ENCODE measurements around the gene XYLT1.

XYLT1 gene

DNA sequence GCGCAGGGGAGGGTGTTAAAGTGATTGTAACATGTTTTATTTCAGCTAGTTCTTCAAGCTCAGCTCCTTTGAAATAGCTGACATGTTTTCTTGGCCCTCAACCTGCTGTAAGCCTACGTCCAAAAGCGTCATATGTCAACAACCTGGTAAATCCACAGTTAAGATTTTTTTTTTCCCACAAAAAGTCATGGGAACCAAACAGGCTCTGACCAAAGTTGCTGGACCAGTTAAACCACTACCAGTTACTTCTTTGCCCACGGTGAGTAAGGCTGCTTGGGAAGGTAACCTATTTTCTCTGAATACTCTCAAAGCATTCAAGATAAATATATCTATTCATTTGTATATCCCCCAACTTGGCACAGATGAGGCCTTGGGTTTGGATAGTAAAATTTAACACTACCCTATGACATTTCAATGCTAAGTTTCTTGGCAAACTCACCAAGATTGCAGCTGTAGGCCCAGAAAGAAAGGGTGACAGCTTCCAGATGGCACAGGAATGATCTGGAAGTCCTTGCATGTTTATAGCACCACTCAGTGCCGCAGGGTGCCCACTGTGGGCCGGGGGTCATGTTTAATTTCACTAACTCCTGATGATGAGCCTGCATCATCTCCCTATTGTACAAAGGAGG, 166.2 kb downstream of the XYLT1 start:
- DNase-seq, result no peak

DNA sequence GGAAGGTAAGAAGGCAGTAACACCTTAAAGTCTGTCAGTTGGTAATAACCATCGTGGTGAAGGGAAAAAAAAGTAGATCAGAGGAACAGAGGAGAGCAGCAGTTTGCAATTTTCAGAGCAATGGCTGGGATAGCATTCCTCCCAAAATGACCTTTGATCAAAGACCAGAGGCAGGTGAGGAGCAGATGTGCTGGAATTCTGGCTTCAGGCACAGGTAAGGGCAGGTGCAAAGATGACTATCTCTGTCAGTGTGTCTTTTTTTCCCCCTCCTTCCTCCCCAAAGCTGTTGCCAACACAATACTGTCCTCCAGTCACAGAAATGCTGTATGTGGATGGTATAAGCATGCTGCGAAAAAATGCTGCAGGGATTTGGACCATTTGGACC, 166.7 kb downstream of the XYLT1 start:
- DNase-seq, result no peak

DNA sequence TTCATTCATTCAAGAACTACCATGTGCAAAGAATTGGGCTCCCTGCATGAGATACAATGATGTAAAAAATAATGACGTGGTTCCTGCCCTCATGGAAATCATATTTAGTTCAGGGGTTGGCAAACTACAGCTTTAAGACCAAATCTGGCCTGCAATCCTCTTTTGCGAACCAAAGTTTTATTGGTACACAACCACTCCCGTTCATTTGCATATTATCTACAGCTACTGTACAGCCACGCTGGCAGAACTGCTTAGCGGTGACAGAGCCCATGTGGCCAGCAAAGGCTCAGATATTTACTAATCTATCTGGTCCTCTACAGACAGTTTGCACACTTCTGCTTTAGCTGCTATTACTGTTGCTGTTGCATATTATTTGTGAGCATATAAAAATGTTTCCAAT, 167.7 kb downstream of the XYLT1 start:
- DNase-seq, result peak; percentile 34 to 50

DNA sequence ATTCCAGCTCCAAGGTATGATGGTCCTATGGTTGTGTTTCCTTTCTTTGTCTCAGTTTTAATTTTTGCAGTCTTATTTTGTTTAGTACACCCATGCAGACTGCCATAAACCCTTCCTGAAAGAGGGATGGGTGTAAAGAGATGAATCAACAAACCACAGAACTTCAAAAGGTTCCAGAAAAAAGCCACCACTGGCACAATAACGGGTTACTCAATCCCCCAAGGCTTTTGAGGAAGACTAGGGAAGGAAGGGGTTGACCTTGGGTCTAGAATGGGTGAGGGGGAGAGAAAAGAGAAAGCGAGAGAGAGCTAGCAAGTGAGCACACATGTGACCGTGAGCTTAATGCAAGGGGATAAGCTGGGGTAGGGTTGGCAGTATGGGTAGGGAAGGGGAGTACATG, 168.1 kb downstream of the XYLT1 start:
- peak; percentile 42 to 67 for DNase-seq

DNA sequence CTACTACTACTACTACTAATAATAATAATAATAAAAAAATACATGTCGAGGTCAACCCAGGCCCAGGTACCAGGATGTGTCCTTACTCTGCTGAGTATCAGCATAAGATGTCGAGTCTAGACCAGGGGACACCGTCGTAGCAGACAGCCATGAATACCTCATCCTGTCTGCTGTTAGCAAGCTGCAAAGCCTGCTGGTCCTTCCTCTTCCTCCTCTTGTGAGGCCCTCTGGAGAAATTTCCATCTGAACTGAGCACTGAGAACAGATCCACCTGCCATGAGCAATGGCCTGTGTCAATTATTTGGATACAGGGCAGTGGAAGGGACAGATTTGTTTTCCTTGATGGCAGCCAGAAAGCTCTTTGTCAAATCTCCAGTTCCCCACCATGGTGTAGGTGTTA, 168.5 kb downstream of the XYLT1 start:
- DNase-seq, result no peak

DNA sequence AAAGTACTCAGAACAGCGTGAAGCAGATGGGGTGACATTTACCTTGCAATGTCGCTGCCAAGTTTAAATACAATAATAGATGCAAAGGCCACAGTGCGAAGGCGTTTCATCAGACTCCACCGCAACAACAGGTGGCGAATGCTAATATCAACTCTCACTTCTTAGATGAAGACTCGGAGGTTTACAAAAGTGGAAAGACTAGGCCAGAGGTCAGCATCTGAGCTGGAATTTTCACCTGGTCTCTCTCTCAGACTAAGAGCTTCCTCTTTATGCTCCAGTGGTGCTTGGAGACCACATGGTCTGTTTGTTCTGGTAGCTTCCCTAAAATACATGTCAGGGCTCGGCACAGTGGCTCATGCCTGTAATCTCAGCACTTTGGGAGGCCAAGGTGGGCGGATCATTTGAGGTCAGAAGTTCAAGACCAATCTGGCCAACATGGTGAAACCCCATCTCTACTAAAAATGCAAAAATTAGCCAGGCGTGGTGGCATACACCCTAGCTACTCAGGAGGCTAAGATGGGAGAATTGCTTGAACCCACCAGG, 169.1 kb downstream of the XYLT1 start:
- peak; percentile 46 to 72 for DNase-seq

DNA sequence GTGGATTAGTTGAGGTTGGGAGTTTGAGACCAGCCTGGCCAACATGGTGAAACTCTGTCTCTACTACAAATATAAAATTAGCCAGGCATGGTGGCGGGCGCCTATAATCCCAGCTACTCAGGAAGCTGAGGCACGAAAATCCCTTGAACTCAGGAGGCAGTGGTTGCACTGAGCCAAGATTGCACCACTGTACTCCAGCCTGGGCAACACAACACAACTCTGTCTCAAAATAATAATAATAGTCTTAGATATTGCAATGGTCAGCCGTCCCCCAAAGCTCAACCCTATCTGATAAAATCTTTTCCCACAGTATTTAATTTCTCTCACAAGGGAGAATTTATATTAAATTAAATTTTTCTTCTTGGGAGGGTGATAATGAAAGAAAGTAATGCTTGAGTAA, 169.6 kb downstream of the XYLT1 start:
- DNase-seq, result no peak

DNA sequence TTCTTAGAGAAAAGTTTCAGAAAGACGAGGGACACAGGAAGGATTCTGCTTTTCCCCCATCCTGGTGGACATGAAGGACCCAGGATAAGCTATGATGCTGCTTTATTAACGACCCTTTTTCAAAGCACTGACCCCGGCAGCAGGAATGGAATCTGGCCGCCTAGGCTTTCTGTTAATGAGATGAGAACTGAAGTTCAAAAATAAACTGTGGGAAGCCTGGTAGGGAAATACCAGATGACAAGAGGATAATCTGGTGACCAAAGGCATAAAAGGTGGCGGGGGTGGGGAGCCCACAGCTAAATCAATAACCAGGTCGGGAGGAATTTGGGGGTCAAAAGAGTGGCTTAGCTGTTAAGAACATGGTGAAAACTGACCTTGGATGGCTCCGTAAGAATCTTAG, 171.0 kb downstream of the XYLT1 start:
- DNase-seq, result no peak

DNA sequence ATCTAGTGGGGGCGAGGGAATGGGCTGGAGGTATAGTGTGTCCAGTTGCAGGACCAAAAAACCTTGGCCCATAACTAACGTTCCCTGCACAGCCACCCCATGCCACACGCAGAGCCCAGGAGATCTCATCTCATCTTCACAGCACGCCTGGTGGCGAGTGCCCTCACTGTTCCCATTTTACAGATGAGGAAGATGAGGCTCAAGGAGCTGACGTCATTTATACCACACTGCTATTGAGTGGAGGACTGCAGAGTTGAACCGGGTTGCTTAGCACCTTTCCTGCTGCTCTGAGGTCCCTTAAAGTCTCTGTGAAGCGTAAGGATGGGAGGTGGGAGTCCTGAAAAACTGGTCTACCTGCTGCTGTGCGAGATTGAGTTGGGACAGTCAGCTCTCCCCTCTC, 172.5 kb downstream of the XYLT1 start:
- no peak for DNase-seq

DNA sequence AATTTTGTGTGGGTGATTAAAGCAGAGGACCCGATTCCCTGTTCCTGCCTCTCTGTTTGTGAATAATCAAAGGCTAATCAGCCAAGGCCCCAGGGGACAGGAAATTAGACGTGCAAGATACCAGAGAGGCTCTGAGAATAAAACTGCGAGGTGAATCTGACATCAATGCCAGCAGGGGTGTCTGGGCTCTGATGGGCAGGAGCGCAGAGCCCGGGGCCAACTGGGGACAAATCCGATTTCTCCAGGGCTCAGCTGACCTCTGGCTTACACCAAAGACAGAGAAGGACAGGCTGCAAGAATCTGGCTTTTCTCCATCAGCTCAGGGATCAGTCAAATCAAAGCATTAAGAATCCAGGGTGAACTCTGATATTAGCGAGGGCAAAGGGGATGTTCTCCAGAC, 174.3 kb downstream of the XYLT1 start:
- DNase-seq, result no peak

DNA sequence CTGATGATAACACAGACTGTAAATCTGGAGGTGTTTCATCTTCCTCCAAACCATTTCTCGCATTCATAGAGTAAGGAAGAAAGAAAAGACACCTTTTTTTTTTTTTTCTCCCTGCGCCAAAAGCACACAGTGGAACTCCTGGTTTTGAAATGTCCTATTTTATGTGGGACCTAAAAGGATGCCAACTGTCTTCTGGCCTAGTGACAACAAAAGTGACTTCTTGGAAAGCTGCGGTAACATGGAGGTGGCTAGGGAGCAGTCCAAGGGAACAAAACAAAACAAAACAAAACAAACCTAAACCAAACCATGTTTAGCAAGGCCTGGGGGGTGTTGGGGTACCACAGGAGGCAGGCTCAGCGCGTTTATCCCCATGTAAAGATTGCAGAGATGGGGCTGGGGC, 174.8 kb downstream of the XYLT1 start:
- no peak for DNase-seq

DNA sequence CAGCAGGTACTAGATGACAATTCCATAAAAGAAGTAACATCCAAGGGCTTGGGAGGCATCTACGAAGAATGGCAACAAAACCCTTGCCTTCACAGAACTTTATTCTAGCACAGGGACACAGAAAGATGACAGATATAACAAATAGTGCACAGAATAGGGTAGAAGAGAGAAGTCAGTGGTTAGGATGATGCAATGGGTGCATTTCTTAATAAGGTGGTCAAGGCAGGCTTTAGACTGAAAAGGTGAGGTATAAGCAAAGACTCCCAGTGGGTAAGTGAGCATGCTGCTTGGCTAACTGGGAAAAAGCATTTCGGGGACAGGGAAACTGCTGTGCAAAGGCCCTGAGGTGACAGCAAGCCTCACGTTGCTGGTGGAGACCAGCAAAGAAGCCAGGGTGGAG, 175.9 kb downstream of the XYLT1 start:
- DNase-seq, result peak; percentile 19 to 40

DNA sequence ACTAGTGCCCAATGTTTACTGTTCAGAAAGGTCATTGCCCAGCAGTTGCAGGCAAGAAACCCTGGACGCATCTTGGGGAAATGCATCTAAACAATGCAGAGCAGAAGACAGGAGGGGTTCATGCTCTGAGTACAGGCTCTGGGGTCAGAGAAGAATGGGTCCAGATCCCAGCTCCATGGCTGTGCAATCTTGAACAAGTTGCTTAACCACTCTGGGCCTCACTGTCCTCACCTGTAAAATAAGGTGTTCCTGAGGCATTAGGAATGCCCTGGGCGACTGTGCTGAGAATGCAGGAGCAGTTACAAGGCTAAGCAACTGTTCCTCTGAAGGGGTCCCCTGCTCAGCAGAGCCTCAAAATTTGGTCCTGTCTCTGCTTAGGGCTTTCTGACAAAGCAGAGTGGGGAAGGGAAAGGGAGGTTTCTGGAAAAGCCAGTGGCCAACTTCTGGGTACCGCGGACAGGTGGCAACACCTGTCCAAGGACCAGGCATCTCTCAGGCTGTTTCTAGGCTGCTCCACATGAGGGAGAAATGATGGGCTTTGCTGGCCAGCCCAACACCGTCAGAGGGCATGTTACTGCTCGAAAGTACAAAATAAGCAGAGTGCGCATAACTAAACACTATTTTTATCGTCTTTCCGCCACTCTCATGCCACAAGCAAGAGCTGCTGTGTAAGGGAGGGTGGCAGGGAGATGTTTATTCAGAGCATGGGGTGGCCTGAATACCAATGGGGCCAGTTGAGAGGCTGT, 176.8 kb downstream of the XYLT1 start:
- no peak for DNase-seq

DNA sequence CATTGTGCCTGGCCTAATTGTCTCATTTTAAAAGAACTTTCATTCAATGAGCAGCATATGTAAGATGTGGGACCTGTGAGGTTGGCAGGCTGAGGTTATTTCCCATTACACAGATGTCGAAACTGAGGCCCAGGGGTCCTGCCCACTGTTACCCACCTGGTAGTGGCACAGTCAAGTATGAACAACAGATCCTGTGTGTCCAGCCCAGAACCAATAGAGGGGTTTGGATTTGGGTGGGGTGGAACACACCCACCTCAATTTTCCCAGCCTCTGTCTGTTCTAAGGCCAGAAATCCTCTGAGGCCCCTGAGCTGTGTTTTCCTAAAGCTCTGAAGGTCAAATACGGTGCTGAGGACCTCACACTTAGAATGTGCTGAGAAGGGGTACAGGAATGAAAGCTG, 179.5 kb downstream of the XYLT1 start:
- no peak for DNase-seq

DNA sequence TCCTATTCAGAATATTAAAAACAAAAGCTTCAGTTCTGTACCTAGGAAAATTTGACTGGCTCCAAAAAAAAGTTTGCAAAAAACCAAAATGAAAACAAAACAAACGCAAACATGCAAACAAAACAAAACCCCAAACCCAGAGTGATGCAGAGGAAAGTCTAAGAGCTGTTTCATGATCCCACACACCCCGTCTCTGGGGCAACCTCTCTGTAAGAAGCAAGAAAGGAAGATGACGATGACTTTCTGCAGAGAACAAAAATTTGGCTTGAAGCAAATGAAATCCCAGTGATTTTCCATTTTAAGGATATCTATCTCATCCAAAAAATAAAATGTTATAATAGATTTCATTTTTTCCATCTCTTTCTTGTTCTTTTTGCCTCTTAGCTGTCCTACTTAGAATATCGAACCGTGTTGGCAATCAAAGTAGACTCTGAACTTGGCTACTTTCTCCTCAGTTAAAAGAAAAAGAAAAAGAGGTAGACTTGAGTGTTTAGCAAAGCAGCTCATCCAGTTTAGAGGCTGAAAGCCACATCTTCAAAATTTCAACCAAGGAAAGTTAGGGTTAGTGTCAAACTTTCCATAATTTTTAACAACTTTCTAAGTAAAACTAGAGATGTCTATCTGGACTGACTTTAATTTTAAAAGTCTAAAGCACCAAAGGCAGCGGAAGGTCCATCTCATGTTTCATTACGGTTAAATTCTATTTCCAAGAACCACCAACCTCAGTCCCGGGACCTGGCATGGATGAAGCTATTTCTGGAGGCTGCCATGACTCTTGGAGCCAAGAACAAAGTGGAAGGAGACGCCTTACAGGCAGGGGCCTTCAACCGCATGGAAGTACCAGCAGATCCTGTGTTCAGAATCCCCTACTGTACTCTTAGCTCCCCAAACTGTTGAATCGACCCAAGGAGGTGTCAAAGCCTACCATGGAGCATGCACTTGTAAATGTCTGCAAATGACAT, 180.8 kb downstream of the XYLT1 start:
- DNase-seq, result no peak

DNA sequence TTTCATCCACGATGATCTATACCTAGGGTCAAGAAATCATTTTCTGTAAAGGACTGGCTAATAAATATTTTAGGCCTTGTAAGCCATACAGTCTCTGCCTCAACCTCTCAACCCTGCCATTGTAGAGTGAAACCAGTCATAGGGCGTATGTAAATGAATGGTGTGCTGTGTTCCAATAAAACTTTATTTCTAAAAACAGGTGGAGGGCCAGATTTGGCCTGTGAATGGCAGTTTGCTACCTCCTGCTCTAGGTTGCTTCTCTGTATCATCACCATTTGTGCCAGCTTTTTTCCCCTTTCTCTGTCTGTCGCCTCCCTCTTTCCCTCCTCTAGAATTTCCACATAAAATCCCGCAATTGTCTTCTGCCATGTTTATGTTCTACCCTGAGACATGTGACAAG, 181.7 kb downstream of the XYLT1 start:
- no peak for DNase-seq

DNA sequence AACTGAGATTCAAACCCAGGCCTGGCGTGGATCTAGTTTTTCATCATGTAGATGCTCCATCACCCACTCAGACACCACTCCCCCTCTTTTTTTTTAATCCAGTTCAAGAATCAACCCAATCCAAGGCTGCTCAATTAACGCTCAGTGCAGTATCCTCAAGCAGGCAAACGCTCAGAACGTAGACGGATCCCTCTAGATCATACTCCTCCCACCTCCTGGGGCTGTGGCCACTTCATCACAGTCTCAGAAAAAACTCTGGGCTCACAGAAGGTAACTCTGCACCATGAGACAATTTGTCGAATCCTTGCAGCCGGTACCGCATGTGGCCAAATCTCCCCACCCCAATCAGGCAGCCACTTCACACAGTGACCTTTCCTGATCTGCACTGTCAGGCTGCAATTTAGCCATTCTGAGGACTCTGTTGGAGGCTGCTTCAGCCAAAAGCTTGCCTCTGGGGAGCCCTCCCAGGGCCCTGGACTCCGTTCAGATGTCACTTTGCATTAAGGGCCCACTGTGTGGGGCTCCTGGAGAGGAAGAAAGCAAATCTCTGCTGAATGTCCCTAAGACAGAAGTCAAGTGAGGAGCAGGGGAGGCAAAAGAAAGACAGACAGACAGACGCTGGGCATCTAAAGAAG, 183.5 kb downstream of the XYLT1 start:
- DNase-seq, result no peak

DNA sequence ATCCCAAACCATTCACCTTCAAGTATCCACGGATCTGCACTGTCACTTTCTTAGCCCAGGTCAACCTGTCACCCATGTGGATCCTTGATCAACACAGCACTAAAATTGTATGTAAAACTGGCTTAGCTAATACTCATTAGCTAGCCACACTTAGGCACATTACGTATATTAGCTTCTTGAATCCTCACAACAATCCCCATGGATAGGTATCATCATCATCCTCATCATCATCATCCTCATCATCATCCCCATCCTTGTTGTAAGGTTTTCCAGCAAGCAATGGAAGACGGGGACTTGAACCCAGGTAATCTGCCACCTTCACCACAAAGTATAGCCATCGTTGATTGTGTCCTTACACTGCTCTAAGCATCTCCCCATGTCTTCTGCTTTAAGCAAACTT, 184.3 kb downstream of the XYLT1 start:
- DNase-seq, result no peak

DNA sequence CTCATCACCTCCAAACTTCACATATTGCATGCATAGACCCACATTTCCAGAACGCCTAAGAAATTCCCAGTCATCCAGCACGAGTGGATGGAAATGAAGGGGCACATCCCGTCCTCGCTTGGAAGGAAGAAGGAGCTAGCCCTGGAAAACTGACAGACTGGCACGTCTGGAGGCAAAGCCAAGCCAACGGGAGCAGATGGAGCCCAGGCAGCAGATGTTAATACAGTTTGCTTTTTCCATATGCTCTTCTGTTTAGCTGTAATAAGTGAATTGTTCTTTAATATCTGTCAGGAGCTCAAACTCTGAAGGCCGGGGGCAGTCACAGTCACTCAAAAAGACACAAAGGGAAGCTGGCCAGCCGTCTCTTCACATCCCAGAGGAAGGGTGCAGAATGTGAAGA, 187.7 kb downstream of the XYLT1 start:
- DNase-seq, result no peak

DNA sequence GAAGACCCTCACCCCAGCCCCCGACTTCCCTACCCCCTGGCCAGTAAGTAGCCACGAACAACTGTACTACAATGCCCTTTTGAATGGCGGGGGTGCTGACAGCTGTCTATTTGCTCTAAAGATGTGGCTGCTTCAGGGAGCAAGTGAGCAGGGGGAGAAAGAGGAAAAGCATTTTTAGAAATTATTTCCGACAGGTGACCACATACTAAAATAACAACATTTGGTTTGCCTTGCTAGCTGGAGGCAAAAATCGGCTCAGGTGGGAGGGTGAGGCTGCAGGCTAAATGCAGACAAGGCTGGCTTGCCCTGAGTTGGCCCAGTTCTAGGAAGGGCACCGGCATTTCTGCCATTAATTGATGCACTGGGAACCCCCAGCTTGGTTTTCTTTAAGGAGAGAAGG, 188.5 kb downstream of the XYLT1 start:
- DNase-seq, result no peak

DNA sequence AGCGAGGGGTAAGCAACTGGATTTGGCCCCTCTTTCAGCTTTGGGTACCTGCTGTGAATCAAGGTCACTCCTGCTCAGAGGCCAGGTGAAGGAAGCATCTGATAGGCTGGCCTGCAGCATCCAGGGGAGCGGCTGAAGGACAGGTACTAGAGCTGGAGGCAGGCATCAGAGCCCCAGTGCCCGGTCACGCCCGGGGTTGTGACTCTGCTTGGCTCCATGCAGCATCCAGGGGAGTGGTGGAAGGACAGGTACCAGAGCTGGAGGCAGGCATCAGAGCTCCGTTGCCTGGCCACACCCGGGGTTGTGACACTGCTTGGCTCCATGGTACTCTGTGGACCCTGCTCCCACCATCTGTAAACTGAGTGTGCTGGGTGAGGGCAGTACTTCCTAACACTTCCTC, 189.7 kb downstream of the XYLT1 start:
- no peak for DNase-seq

DNA sequence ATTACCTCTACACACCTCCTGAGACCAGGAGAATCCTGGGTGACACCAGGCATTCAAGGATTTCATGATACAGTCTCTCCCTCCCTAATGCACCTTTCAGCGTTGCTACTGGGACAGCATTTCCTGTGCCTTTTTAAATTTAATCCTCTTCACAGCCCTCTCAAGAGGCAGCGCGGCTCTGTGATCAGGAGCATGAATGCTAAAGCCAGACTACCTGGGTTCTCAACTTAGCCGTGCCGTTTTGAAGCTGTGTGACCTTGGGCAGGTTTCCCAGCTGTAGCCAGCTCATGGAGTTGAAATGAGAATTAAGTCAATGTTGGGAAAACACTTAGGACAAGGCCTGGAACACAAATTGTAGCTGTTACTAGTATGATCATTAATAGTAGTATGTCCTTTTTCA, 191.8 kb downstream of the XYLT1 start:
- no peak for DNase-seq

DNA sequence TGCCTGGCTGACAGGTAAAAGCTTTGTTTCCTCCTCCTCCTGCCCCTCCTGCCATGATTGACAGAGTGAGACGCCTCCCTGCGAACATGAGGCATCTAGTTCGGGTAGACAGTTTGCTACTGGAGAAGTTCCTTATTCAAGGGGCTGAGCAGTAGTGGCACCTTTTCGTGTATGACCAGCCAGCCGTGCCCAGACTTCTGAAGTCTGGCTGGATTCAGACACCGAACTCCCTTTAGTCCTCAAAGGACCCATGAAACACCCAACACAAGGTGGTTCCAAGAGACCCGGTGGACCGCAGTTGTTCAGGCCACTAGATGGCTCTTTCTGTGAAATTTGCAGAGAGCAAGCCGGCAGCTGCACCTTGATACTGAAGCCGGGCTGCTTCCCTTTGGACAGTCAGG, 192.8 kb downstream of the XYLT1 start:
- peak in 1 of 2 donors; percentile 10 for DNase-seq
